Measurements from ENCODE around the gene SIDT1.
"Not testable (repeated sequence)": the region's sequence is repeated elsewhere in the genome, so short reads cannot be mapped to it uniquely, and the experiment has no call there.

SIDT1 gene

DNA sequence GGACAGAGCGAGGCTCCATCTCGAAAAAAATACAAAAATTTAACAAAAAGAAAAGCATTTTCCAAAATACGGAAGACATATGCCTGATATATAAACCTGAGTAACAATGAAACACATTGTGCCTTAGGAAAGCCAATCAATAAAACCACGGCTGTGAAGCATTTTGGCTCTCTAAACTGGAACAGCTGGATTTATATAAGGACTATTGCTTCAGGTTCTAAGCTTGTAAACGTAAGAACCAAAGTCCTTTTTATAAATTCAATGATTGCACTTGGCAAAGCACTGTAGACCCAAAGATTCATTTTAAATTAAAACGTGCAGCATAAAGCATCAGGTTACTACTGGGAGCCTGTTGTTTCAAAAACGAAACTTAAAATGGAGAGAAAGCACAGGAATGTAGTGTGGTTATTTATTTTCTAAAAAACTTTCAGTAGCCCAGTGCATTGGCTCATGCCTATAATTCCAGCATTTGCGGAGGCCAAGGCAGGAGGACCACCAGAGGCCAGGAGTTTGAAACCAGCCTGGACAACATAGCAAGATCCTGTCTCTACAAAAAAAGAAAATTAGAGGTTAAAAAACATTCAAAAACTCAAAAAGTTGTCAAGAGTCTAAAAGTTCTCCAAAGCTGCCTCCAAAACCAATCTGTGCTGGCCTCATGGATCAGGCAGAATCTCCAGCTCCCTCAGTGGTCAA is 102.6 kb downstream of the SIDT1 start:
- no peak for DNase-seq (ENCODE audit: low read depth)

DNA sequence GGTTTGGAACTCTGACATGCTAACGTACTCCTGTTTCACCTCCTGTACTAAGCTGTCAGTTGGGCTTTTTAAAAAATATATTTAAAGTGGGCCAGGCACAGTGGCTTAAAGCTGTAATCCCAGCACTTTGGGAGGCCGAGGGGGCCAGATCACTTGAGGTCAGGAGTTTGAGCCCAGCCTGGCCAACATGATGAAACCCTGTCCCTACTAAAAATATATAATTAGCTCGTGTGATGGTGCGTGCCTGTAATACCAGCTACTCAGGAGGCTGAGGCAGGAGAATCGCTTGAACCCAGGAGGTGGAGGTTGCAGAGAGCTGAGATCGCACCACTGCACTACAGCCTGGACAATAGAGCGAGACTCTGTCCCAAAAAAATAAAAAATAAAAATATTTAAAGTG is 103.7 kb downstream of the SIDT1 start:
- DNase-seq (ENCODE audit: low read depth): not testable (repeated sequence)

DNA sequence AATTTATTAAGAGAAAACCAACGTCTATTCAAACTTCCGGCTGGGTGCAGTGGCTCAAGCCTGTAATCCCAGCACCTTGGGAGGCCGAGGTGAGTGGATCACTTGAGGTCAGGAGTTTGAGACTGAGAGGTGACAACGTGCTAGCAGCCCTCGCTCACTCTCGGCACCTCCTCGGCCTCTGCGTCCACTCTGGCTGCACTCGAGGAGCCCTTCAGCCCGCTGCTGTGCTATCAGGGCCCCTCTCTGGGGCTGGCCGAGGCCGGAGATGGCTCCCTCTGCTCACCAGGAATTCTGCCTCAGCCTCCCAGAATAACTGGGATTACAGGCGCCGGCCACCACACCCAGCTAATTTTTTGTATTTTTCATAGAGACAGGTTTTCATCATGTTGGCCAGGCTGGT is 105.4 kb downstream of the SIDT1 start:
- DNase-seq (ENCODE audit: low read depth): no peak

GRCh38 chr3:113638910-113639309 is 106.6 kb downstream of the SIDT1 start:
- no peak for DNase-seq (ENCODE audit: low read depth)

DNA sequence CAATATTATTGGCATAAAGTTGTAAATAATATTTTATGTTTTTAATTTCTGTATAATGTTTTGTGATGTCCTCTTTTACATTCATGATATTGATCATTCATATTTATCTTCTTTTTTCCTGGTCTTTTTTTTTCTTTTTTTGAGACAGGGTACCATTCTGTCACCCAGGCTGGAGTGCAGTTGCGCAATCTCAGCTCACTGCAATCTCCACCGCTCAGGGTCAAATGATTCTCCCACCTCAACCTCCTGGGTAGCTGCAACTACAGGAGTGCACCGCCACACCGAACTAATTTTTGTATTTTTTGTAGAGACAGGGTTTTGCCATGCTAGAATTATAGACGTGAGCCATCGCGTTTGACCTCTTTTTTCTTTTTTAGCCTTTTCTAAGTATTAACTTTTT is 111.2 kb downstream of the SIDT1 start:
- no peak for DNase-seq (ENCODE audit: low read depth)

- no peak for DNase-seq (ENCODE audit: low read depth)
Observed at GRCh38 chr3:113648524-113648923, 116.2 kb downstream of the SIDT1 start.

- no peak for DNase-seq (ENCODE audit: low read depth)
Observed at GRCh38 chr3:113649174-113649845, 117.0 kb downstream of the SIDT1 start.

DNA sequence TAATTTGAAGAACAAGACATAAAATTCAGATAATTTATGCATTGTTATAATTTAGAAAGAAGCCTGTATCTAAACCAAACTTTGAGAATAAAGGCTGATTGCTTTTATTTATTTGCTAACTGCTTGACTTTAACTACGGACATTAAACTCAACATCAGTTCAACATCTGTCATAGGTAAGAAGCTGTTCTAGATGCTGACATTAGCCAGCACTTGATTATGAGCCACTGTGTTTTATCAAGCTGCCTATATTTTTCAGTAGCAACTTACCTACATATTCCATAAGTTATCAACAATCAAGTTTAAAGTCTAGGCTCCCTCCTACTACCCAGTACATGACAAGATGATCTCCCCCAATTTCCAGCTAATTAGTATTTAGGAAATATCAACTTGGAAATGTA is 122.0 kb downstream of the SIDT1 start:
- no peak for DNase-seq (ENCODE audit: low read depth)

- DNase-seq (ENCODE audit: low read depth): no peak
Observed at GRCh38 chr3:113654851-113655250, 122.5 kb downstream of the SIDT1 start.

- no peak for DNase-seq (ENCODE audit: low read depth)
Observed at GRCh38 chr3:113658107-113658506, 125.8 kb downstream of the SIDT1 start.

DNA sequence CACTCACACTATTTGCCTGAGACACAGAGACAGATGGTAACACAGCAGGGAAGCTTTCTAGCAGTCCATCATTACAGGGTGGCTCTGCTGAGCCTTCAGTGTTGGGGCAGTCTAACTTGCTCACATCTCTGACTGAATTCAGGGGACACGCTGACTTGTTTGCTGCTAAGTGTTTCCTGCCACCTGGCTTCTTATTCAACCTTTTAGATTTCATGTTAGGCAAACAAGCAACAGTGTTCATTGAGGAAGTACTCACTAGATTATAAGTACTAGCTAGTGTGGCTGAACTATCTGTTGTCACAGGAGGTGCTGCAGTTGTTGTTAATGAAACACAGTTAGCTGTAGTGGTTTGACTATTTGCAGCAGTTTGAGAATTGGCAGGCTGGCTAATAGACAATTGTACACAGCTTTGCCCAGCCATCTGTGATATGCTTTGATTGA is 126.8 kb downstream of the SIDT1 start:
- no peak for DNase-seq (ENCODE audit: low read depth)

GRCh38 chr3:113659996-113660395 is 127.6 kb downstream of the SIDT1 start:
- DNase-seq (ENCODE audit: low read depth): no peak

- no peak for DNase-seq (ENCODE audit: low read depth)
Observed at GRCh38 chr3:113660458-113660857, 128.1 kb downstream of the SIDT1 start.

DNA sequence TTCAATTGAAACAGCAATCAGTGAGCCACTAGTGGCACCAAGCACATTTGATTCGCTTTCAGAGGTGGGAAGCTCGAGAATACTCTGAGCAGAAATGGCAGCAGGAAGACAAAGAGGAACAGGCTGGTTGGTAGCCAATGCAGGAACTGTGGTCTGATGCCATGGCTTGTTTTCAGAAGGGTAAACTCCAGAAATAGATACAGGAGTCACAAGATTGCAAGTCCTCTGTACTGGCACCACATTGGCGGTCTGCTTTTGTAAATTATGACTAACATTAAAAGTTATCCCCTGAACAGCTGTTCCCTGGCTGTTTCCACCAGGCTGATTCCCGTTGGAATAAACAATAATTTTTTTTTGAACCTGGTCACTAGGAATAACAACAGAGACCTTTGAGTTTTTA is 128.5 kb downstream of the SIDT1 start:
- DNase-seq (ENCODE audit: low read depth): no peak

DNA sequence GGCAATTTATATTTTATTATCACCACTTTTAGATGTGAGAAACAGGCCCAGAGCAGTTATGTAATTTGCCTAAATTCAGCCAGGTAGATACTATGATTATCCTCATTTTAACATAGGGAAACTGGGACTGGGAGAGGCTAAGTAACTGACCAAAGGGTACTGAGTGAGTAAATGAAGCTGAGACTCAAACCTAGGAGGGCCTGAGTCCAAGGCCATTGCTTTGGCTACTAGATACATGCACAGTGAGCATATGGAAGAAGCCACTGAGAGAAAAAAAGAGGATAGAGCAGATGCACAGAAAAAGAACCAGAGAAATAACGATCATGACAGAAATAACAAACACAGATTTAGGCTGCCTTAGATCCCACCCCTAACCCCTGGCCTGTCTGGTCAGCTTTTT is 130.5 kb downstream of the SIDT1 start:
- DNase-seq (ENCODE audit: low read depth): no peak

DNA sequence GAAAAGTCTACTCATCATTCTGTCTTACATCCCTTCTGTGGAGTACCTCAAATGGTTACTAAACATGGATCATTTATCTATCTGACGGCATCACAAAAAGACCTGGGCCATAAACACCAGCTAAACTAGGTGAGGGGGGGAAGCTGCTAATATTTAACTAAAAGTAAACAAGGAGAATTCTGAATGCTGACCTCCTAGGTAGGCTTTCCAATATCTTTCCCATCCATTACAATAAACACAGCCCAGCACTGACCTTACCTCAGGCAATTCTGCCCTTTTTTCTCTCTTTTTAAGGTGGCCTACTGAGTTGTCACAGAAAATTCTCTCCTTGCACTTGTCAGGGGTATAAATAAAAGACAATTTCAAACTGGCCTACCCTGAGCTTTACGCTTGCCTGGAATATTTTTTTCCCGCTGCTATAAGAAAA is 131.0 kb downstream of the SIDT1 start:
- DNase-seq (ENCODE audit: low read depth): no peak

GRCh38 chr3:113663761-113664160 is 131.4 kb downstream of the SIDT1 start:
- no peak for DNase-seq (ENCODE audit: low read depth)

GRCh38 chr3:113664523-113665094 is 132.3 kb downstream of the SIDT1 start:
- no peak for DNase-seq (ENCODE audit: low read depth)

DNA sequence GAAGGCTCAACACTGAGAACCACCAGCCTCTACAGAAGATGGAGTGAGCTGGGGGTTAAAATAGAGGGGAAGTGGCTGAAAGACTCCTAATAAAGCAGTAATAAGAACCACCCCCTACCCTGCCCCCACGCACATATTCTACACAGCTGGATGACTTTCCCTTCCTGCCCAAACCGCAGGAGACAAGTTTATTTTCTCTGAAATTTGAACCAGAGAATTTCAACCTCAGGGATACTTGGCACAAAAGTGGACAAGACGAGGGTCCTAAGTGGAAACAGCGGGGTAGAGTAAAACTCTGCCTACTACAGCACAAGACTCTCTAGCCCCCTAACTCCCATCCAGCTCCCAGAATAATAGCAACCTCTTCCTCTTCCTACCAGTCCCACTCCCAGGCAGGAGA is 135.7 kb downstream of the SIDT1 start:
- DNase-seq (ENCODE audit: low read depth): no peak

- no peak for DNase-seq (ENCODE audit: low read depth)
Observed at GRCh38 chr3:113673593-113673992, 141.2 kb downstream of the SIDT1 start.

DNA sequence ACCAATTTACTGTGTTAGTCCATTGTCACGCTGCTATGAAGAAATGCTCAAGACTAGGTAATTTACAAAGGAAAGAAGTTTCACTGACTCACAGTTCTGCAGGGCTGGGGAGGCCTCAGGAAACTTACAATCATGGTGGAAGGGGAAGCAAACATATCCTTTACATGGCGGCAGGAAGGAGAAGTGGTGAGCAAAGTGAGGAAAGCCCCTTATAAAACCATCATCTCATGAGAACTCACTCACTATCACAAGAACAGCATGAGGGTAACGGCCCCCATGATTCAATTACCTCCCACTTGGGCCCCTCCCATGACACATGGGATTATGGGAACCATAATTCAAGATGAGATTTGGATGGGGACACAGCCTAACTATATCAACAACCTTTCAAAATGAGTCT is 143.9 kb downstream of the SIDT1 start:
- DNase-seq (ENCODE audit: low read depth): no peak

DNA sequence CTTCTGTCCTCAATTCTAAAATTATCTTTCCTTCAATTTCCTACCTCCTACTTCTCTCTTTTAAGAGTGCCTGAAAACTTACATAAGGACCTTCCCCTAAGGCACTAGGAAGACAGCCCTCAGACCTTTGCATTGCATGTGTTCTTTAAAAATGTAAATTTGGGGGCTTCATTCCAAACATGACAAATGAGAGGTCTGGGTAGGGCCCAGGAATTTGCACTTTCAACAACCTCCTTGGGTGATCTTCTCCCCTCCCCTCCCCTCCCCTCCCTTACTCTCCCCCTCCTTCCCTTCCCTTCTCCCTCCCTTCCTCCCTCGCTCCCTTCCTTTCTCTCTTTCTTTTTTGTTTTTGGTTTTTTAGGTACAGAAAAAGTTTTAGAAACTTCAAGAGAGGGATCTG is 145.4 kb downstream of the SIDT1 start:
- DNase-seq (ENCODE audit: low read depth): no peak

GRCh38 chr3:113678773-113679172 is 146.4 kb downstream of the SIDT1 start:
- no peak for DNase-seq (ENCODE audit: low read depth)

Data from amniotic epithelial cell (primary cell).